ENCODE measurements around the gene MBD4. TPM values are rescaled to one million over a fixed set of nuclear protein-coding genes. Genes with fewer than 3 reads are reported as not detected.
"Not testable (repeated sequence)": the region's sequence is repeated elsewhere in the genome, so short reads cannot be mapped to it uniquely, and the experiment has no call there.

The MBD4 gene
- 31.6 TPM for total RNA-seq

DNA sequence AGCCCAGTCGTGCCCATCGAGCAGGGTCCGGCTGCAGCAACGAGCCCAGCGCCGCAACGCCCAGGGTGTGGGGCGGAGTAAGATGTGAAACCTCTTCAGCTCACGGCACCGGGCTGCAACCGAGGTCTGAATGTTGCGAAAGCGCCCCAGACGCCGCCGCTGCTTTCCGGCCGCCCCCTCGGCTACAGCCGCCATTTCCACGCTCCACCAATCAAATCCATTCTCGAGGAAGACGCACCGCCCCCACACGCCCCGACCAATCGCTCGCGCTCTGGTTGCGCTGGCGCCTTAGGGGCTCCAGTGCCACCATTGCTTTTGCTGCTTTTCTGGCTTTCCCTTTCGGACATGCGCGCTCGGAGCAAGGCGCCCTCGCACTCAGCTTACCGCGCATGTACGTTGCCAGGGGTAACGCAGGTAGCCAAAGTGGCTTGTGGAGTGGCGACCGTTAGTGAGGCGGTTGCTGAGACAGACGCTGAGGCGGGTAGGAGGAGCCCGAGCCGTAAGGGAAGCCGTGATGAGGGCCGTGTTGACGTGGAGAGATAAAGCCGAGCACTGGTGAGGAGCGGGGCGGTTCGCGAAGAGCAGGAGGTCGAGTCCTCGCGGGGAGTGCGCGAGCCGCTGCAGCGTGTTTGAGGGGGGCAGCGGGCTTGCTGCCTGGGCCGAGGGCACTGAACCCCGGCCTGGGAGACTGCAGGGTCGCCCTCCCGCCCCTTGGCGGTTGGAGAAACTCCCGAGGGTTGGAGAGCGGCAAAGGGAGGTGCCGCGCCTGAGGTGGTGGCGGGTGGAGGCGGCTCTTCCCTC, at the start of gene MBD4, which contains the start of gene IFT122:
TSS of gene MBD4 (minus strand) at position 132 of the 801 bp plus-strand sequence. CDS start at position 17, 115 bp downstream.
TSS of gene IFT122 (plus strand) at position 408 of the 801 bp plus-strand sequence. CDS start at position 515, 107 bp downstream.
- DNase-seq (ENCODE audit: low spot score) = peak; percentile 98

DNA sequence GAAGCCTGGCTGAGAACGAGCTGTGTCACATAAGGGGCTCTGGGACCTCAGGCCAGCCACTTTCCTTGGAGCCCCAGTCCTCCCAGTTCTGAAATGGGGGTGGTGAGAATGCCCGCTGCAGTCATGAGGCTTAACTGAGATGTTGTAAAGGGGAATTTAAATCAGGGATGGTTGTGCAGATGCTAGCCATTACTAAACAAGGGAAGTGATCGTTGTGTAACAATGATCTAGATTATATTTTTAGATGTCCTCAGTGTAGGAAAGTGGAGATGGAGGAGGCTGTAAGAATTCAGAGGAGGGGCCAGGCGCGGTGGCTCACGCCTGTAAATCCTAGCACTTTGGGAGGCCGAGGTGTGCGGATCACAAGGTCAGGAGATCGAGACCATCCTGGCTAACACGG, 49.5 kb upstream of the MBD4 start:
- DNase-seq (ENCODE audit: low spot score) = not testable (repeated sequence)

DNA sequence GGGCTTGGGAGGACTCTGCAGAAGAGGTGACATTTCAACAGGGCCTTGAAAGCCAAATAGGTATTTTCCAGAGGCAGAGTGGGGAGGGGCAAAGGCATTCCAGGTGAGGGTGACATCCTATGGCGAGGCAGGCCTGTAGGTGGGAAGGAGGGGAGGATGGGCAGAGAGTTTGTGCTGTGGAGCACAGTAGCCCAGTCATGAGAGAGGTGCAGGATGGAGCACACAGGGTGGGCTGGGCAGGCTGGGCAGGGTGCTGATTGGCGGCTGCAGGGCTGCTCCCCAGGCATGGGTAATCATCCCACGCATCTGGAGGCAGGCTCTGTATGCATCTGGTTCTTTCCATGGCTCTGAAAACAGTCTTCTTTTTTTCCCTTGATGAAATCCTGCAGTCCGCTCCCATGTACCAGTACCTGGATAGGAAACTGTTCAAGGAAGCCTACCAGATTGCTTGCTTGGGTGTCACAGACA, 48.2 kb upstream of the MBD4 start:
- not testable (repeated sequence) for DNase-seq (ENCODE audit: low spot score)

DNA sequence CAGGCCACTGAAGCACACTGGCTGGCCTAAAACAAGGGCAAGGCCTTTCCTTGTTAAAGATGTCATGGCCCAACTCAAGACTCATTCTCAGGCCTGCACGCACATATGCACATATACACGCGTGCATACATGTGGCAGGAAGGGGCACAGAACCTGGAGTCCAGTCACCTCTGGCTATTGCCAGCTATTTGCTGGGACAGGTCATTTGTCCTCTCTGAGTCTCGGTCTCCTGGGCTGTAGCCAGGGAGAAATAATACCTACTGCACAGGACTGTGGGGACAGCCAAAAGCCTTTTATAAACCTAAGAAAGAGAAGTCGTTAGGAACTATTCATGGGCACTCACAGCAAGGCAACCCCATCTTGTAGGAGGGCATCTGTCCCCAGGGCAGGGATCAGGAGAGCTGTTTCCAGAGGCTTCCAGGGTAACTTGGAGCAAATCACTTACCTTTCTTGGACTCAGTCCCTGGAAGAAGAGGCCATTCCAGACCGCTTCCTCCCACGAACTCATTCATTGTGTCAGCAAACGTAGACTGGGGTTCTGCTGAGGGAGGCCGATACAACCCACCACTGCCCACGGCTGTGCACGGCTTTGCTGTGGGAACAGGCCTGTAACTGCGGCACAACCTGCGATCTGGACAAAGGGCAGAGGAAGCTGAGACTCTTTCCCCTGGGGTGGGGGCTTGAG, 47.6 kb upstream of the MBD4 start:
- DNase-seq (ENCODE audit: low spot score) = no peak

DNA sequence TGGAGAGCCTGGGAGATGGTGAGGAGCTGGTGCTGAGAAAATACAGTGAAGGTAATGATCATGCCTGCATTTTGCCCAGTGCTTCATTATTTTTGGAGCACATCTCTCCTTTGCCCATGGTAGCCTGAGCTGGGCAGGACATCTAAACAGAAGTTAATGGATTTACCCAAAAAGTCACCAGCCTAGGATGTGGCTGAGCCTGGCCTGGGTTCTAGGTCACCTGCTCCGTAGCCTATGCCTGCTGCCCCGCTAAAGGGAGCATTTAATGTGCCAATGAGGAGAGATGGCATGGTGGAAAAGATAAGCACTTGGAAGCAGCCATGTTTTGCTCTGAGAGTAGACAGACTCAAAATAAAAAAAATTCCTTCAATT, 46.9 kb upstream of the MBD4 start:
- DNase-seq (ENCODE audit: low spot score) = no peak

DNA sequence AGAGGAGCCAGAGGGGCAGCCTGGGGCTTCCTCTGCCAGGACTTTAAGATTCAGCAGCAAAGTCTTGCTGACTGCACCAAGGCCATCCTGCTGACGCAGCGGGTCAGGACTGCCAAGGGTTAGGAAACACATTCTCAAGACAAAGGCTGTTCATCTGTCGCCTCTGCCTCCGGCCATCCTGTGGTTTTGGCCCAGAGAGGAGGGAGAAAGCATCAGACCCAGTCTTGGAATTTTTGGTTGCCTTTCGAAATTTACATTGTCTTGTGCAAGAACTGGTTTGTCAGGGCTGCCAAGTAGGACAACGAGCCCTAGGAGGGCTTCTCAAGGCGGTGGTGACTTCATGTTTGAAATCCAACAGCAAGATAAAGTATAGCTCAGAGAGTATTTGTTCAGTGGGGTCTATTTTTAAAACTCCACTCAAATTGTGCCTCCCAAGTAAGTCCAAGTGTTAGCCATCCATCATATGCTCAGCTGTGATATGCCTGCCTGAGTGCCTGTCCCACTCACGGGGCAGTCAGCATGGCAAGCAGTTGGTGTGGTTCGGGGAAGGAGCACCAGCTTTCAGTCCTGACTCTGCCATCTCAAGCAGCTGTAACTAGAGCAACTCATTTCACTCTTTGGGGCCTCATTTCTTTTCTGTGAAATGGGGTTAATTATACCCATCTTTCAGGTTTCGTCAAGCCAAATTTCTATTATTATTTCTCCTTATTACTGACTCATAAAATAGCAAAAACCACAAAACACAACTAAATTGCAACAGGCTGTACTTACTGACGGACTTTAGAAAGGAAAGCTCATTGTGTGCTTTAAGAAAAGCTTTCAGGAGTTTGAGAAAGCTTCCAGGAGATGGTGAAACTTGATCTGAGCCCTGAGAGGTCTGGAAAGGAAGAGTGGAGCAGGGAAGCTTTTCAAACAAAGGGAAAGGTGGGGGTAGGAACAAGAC, 46.2 kb upstream of the MBD4 start:
- DNase-seq (ENCODE audit: low spot score) = peak; percentile 74

DNA sequence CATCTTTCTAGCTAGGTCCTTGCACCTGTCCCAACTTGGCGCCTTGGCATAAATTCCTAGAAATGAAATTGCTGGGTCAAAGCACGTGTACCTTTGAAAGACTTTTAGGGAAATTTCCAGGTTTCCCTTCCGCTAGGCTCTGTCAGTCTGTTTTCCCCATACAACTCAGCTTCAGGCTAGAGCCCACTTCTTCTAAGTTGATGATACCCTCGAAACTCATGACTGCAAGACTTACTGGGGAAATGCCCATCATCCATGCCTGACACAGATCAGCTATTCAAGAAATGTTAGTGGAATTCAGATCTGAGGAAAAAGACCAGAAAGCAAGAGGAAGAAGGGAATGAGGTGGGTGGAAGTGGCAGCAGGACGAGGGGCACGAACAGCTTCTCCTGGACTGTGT, 45.4 kb upstream of the MBD4 start:
- DNase-seq (ENCODE audit: low spot score) = not testable (repeated sequence)

DNA sequence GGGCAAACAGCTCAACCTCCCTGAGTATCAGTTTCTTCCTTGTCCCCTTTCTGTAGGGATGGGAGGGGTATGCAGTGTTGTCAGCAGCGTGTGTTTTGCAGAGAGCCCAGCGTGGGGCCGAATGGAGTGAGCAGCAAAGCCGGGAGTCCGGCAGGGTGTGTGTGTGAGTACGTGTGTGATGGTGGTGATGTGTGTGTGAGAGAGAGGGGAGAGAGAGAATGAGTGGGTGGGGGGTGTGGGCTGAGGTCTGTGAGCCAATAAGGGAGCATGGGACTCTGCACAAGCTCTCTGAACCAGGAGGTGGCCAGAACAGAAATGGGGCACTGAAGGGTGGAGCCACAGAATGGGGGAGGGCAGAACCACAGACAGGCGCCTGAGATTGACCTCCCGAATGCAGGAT, 44.1 kb upstream of the MBD4 start:
- DNase-seq (ENCODE audit: low spot score) = no peak

DNA sequence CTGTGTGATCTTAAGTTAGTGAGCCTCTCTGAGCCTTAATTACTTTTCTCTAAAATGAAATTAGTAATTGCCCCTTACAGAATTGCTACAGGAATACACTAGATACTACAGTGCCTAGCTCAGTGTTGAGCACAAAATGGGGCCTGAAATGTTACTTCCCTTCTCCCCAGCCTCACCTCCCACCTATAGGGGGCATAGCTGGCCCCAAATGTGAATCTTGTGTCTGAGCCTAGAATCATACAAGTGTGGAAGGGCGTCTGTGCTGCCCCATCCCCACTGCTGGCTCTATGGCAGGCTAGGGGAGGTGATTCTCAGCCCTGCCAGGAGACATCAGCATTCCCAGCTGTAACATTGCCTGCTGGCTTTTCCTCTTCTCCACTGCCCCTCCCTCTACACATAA, 43.0 kb upstream of the MBD4 start:
- no peak for DNase-seq (ENCODE audit: low spot score)

DNA sequence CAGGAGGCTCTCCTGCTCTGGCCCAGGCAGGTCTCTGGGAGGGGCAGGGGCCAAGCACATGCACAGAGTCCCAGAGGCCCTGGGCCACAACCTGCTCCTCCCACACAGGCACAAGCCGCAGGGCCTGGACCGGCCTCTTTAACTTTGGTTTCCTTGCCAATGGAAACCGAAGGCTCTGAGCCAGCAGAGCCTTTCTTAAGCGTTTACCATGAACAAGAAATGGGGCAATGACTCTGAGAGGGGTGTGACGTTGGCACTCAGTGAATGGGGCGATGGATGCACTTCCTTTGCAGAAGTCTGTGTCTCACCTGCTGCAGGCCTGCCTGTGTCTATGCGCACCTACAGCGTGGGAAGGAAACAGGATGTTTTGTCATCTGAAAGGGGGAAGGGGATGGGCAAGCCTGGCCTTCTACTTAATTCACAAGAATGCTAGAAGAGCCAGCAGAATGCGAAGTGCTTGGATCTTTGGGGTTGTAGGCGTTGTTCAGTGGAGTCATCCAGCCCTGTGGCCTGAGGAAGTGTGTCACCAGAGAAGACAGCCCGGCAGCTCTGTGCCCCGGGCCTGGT, 42.1 kb upstream of the MBD4 start:
- no peak for DNase-seq (ENCODE audit: low spot score)

DNA sequence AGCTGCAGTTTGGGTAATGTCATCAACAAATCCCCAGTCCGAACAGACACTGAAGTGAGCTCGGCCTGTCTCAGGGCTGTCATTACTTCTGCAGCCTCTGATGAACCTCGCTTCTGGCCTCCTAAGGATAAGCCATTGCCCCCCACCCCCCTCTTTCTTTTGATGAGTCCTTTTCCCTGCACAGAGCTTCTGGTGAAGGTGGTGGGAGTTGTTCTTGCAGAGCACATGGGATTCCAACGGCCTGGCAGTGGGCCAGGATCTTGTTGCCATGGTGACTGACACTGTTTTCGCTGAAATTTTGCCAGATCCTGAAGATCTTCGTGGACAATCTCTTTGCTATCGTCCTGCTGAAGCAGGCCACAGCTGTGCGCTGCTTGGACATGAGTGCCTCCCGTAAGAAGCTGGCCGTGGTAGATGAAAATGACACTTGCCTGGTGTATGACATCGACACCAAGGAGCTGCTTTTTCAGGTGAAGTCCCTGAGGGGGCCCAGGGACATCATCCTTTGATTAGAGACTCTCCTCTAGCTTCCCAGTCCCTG, 41.5 kb upstream of the MBD4 start:
- DNase-seq (ENCODE audit: low spot score) = not testable (repeated sequence)

DNA sequence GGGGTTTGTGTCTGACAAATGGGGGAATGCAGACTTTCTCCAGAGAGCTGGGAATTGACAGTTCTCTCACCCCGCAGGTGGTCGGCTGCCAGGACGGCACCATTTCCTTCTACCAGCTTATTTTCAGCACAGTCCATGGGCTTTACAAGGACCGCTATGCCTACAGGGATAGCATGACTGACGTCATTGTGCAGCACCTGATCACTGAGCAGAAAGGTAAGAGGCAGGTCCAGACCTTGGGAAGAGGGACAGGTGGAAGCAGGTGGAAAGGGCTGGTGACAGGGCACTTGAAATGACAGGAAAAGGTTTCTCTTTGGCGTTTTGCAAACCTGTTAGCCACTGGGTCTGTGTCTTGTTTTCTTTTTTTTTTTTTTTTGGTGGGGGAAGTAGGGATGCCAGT, 36.8 kb upstream of the MBD4 start:
- DNase-seq (ENCODE audit: low spot score) = no peak

DNA sequence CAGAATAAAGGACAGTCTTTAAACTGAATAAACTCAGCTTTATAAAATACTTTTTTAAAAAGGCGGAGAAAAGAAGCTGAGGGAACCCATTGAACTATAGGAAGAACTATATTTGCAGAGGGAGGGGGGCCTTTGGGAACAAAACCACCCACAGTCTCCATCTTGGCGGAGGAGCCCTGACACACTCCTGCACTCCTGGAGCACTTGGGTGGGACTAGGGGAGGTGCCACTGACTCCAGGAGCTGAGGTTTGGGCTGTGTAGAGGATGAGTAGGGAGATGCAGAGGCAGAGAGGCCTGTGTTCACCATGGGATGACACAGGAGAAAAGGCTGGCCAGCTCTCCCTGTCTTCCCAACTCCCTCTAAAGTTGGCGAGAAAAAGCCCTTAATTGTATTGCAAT, 36.1 kb upstream of the MBD4 start:
- no peak for DNase-seq (ENCODE audit: low spot score)

DNA sequence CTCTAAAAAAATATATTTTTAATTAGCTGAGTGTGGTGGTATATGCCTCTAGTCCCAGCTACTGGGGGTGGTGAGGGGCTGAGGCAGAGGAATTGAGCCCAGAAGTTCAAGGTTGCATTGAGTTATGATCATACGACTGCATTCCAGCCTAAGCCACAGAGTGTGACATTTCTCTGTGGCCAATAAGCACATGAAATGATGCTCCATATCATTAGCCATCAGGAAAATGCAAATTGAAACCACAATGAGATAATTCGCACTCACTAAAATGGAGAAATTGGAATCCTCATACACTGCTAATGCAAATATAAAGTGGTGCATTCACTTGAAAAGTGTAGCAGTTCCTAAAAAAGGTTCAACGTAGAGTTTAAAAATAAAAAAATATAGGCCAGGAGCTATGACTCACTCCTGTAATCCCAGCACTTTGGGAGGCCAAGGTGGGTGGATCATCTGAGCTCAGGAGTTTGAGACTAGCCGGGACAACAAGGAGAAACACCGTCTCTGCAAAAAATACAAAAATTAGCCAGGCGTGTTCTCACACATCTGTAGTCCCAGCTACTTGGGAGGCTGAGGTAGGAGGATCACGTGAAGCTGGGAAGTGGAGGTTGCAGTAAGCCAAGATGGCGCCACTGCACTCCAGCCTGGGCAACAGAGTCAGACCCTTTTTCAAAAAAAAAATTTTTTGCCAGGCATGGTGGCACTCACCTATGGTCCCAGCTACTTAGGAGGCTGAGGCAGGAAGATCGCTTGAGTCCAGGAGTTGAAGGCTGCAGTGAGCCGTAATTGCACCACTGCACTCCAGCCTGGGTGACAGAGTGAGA, 35.4 kb upstream of the MBD4 start:
- no peak for DNase-seq (ENCODE audit: low spot score)

DNA sequence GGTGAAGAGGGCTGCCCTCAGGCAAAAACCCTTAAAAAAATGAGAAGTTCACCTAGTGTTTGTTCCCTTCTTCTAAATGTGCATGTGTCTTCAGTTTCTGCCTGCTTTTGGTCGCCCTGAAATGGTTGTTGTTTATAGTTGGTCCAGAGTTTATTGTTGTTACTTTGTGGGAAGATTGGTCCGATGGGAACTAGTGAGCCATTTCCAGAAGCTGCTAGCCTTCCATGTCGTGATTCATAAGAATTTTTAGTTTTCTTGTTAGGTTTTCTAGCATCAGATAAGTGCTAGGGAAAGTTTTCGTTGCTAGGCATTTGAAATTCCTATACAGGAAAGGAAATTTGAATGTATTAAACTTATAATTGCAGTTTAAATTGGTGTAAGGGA, 34.0 kb upstream of the MBD4 start:
- no peak for DNase-seq (ENCODE audit: low spot score)

DNA sequence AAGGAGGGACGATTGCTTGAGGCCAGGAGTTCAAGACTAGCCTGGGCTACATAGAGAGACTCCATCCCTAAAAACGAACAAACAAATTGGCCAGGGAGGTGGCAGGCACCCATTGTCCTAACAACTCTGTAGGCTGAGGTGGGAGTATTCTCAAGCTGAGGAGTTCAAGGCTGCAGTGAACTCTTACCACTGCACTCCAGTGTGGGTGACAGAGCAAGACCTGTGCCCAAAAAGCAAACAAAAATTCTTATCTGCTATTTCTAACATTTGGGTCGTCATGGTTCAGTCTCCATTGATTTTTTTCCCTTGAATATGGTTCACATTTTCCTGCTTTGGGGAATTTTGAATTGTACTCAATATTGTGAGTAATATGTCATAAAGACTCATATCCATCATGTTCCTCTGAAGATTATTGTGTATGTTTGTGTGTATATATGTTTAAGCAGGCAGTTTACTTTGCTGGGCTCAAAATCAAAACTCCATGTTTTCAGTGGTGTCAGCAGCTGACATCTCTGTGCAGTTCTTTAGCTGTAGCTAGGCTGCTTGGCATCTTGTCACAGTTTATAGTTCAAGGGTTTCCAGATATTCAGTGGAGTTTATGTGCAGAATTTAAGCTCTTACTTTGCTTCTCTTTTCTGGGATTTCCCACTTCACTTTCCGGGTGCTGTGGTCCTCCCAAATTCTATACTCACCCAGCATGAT, 33.5 kb upstream of the MBD4 start:
- DNase-seq (ENCODE audit: low spot score) = no peak

DNA sequence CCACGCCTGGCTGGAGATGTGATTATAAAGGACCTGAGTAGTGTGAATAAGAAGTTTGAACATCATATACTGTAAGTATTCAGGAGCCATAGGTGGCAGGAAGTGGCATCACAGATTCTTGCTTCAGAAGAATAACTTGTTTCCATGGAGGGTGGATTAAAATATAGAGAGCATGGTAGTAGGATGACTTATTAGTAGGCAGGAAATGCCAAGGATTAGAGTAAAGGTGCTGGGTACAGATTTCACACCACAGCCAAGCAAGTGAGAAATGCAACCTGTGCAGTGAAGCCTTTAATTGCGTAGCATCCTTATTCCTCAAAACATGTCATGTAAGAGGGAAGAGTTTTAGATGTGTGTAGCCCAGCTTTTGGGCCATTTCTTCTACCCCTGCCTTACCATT, 31.1 kb upstream of the MBD4 start:
- DNase-seq (ENCODE audit: low spot score) = no peak

DNA sequence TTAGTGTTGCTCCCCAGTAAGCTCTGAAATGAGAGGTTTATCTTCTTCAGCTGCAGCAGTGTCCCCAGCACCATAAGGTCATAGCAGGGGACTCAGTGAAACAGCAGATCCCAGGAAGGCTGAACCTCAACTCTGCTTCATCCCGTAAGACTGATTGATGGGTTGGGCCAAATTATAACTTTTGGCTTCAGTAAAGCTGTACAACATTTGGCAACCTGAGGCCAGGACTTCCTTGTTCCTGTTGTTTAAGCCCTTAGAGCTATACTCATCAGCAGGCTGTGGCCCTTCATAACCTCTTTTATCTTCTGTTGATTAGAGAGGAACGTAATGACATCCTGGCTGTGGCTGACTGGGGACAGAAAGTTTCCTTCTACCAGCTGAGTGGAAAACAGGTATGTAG, 29.3 kb upstream of the MBD4 start:
- DNase-seq (ENCODE audit: low spot score) = no peak

DNA sequence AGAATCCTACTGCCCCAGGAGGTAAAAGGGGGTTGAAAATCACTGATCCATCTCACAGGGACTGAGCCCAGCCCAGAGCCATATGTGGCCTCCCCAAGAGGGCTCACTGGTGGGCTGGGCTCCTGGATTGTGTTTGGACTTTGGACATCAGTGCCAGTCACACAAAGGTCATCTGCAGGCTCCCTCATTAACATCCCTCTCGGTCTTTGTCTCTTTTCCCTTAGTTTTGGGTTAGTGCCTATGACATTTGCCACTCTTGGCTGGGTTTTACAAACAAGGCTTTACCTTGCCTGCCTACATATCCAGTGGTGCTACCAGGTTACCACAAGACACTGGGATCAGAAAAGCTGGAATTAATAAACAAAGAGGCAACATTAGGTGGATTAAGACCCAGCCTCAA, 28.2 kb upstream of the MBD4 start:
- no peak for DNase-seq (ENCODE audit: low spot score)

DNA sequence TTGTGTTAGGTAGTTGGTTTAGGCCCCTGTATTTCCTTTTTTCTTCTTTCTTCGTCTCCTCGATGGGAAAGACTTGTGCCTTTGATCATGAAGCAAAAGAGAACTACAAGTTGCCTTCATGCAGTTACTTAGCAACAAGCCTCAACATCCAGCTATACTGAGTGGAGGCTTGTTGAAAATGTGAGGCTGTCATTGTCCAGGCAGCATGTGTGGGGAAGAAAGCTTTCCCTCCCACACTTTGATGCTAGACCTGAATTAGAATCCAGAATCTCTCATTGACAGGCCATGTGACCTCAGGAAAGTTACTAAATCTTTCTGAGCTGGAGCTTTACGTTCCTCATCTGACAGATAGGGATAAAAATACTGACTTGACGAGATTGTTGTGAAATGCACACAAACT, 24.0 kb upstream of the MBD4 start:
- DNase-seq (ENCODE audit: low spot score) = no peak

Data from ureter (tissue), 1 donor.